IPS DF 6.9 (cell line): ENCODE data around the gene KCTD15.
A peak's percentile ranks its signal among the peaks of the same experiment; 100 is the strongest.
"Not testable (repeated sequence)": the region's sequence is repeated elsewhere in the genome, so short reads cannot be mapped to it uniquely, and the experiment has no call there.

Experiments used
- DNase-seq: peaks from one replicate; pipeline ENCODE4 v3.0.0-alpha.2; 2013; ENCODE audit warnings: low read depth, low spot score
- H3K27ac ChIP-seq: one replicate; pipeline ENCODE4 v1.5.1; 2013; ENCODE audit warnings: low read length, control low read depth
- H3K27me3 ChIP-seq: 2 replicates; pipeline ENCODE4 v1.6.1; 2013; ENCODE audit warnings: mild to moderate bottlenecking, low read length; ENCODE audit not compliant: control insufficient read depth, insufficient read depth
- H3K36me3 ChIP-seq: 2 replicates; pipeline ENCODE4 v1.6.1; 2013; ENCODE audit warnings: low read length; ENCODE audit not compliant: control insufficient read depth, insufficient read depth
- H3K4me1 ChIP-seq: 2 replicates; pipeline ENCODE4 v1.6.1; 2013; ENCODE audit warnings: low read length; ENCODE audit not compliant: control insufficient read depth, insufficient read depth
- H3K4me3 ChIP-seq: 2 replicates; pipeline ENCODE4 v1.5.1; 2013; ENCODE audit warnings: mild to moderate bottlenecking, low read length
- H3K9me3 ChIP-seq: 2 replicates; pipeline ENCODE4 v1.6.1; 2013; ENCODE audit warnings: low read length, inconsistent platforms; ENCODE audit not compliant: control insufficient read depth, insufficient read depth
- WGBS: extraction: QIAGEN DNeasy Blood & Tissue Kit; methylation state at CpG from one replicate; pipeline ENCODE4 v1.1.7; 2013; ENCODE audit warnings: mixed read lengths, missing lambda C conversion rate; ENCODE audit not compliant: insufficient read length, insufficient coverage; 5-methylcytosine and 5-hydroxymethylcytosine counted together

The KCTD15 gene

DNA sequence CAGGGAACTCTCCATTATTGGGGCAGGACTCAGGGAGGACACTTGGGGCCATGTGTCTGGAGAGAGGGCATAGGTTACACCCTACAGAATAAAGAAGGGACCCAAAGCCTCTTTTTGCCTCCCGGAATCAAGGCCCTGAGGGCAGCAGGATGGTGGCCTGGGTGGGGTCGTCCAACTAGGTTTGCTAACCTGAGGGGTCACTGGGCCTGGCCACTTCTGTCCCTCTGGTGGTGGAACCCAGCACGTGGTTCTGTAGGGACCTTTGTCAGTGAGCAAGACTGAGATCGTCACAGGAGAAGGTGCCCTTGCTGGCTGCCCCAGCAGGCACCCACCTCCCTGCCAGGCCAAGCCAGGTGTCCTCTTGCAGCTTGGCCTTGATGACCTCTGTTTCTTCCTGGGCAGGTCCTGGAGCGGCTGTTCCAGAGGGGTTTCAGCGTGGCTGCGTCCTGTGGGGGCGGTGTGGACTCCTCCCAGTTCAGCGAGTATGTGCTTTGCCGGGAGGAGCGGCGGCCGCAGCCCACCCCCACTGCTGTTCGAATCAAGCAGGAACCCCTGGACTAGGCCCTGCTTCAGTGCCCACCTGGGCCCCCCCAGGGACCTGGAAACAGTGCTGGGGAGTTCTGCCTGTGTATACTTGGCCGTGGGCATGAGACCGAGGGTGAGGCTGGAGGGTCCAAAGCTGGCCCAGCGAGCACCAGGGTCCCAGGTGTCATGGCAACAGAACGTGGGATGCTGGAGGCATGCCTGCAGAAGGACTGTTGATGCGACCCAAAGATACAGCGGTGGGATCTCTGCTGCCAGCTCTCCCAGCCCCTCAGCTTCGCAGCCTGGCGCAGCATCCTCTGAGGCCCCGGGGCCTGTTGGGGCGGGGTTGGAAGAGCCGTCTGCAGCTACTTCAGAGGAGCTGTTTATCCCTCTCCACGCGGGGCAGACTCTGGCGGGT lies 16.0 kb downstream of the KCTD15 start:
- H3K36me3 ChIP-seq, result peaks cover 7% of the 10 kb centered on the region
- no peak overlapping the region for H3K27ac ChIP-seq
- no peak overlapping the region for H3K4me3 ChIP-seq
- no CpG with 5 or more reads among the region's 28 CpGs for WGBS
- no peaks in the 10 kb centered on the region for H3K27me3 ChIP-seq
- DNase-seq, result no peak
- no peaks in the 10 kb centered on the region for H3K4me1 ChIP-seq
- no peaks in the 10 kb centered on the region for H3K9me3 ChIP-seq

- no CpG with 5 or more reads among the region's 16 CpGs for WGBS
- Histone ChIP-seq H3K4me1 (no peaks in the 10 kb centered on the region), H3K36me3 (peaks cover 4% of the 10 kb centered on the region), H3K4me3 (no peak overlapping the region), H3K27ac (no peak overlapping the region), H3K27me3 (no peaks in the 10 kb centered on the region), H3K9me3 (no peaks in the 10 kb centered on the region)
- no peak for DNase-seq
Observed at GRCh38 chr19:33813391-33814101, 16.9 kb downstream of the KCTD15 start.

- no CpG with 5 or more reads among the region's 21 CpGs for WGBS
- peaks cover 4% of the 10 kb centered on the region for H3K36me3 ChIP-seq
- no peaks in the 10 kb centered on the region for H3K27me3 ChIP-seq
- H3K9me3 ChIP-seq, result no peaks in the 10 kb centered on the region
- no peak for DNase-seq
- no peaks in the 10 kb centered on the region for H3K4me1 ChIP-seq
- no peak overlapping the region for H3K27ac ChIP-seq
- no peak overlapping the region for H3K4me3 ChIP-seq
Observed at GRCh38 chr19:33814181-33815165, 17.8 kb downstream of the KCTD15 start.

- H3K27me3 ChIP-seq, result no peaks in the 10 kb centered on the region
Observed at GRCh38 chr19:33815380-33816340, 19.0 kb downstream of the KCTD15 start.

DNA sequence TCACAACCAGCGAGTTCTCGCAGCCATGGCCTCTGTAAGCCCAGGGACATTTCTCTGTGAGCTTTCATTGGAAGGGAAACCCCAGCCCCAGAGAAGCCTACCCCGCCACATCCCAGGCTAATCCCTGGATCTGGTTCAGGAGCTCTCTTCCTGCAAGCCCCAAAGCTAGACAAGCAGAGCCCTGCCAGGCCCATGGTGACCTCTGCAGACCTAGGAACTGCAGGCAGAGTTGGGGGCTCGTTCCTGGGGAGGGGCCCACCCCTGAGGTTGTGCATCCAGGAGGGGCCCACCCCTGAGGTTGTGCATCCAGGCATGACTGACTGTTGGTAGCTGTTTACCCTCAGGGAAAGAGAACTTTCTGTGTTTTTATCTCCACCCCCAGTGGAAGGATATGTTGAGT lies 21.7 kb downstream of the KCTD15 start:
- Histone ChIP-seq H3K27ac (no peak overlapping the region), H3K4me1 (peaks cover 3% of the 10 kb centered on the region), H3K36me3 (no peaks in the 10 kb centered on the region), H3K4me3 (no peak overlapping the region), H3K27me3 (no peaks in the 10 kb centered on the region), H3K9me3 (no peaks in the 10 kb centered on the region)
- no CpG with 5 or more reads among the region's 4 CpGs for WGBS
- DNase-seq, result no peak

More at GRCh38 chr19:33815380-33816340, 19.0 kb downstream of the KCTD15 start:
- H3K4me1 ChIP-seq, result peaks cover under 1% of the 10 kb centered on the region
- peaks cover 4% of the 10 kb centered on the region for H3K36me3 ChIP-seq
- H3K27ac ChIP-seq, result no peak overlapping the region
- H3K4me3 ChIP-seq, result no peak overlapping the region
- no peak for DNase-seq
- no CpG with 5 or more reads among the region's 15 CpGs for WGBS
- H3K9me3 ChIP-seq, result no peaks in the 10 kb centered on the region

DNA sequence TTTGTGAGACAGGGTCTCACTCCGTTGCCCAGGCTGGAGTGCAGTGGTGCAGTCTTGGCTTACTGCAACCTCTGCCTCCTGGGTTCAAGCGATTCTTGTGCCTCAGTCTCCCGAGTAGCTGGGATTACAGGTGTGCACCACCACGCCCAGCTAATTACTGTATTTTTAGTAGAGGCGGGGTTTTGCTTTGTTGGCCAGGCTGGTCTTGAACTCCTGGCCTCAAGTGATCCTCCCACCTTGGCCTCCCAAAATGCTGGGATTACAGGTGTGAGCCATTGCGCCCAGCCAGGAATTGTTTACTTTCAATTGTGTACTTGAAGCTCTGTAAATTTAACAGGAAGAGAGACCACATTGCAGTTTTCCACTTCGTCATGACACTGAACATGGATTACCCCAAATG lies 22.4 kb downstream of the KCTD15 start:
- not testable (repeated sequence) for H3K4me1 ChIP-seq, DNase-seq, H3K4me3 ChIP-seq, H3K36me3 ChIP-seq, H3K27me3 ChIP-seq, H3K27ac ChIP-seq, H3K9me3 ChIP-seq
- no CpG with 5 or more reads among the region's 7 CpGs for WGBS

- peaks cover 3% of the 10 kb centered on the region for H3K4me1 ChIP-seq
- WGBS, result no CpG with 5 or more reads among the region's 10 CpGs
- H3K4me3 ChIP-seq, result peak overlapping the region; percentile 35; the same call in 1 of the 2 replicates
- H3K36me3 ChIP-seq, result no peaks in the 10 kb centered on the region
- H3K9me3 ChIP-seq, result no peaks in the 10 kb centered on the region
- no peak overlapping the region for H3K27ac ChIP-seq
- DNase-seq, result no peak
- H3K27me3 ChIP-seq, result no peaks in the 10 kb centered on the region
Observed at GRCh38 chr19:33819506-33819879, 22.8 kb downstream of the KCTD15 start.

- Histone ChIP-seq H3K27me3 (no peaks in the 10 kb centered on the region), H3K4me3 (peak overlapping the region; percentile 35; the same call in 1 of the 2 replicates), H3K36me3 (no peaks in the 10 kb centered on the region), H3K9me3 (no peaks in the 10 kb centered on the region), H3K4me1 (peaks cover 3% of the 10 kb centered on the region), H3K27ac (no peak overlapping the region)
- no peak for DNase-seq
- WGBS, result no CpG with 5 or more reads among the region's 61 CpGs
Observed at GRCh38 chr19:33819880-33820781, 23.5 kb downstream of the KCTD15 start.

DNA sequence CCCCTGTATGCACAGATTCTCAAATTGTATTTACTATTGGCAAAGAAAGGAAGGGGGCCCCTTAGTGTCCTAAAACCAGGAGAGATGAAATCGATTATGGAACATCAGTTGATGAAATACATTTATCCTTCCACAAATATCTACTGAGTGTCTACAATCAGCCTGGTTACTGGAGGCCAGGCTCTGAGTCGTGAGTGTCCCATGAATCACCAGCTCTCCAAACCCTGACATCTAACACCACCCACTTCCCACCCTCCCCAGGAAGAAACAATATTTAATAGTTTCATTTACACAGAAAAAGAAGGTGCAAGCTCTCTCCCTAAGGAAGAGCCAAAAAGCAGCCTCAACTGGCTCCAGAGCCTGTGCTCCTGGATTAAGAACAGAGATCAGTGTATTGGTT lies 25.2 kb downstream of the KCTD15 start:
- Histone ChIP-seq H3K27me3 (no peaks in the 10 kb centered on the region), H3K9me3 (no peaks in the 10 kb centered on the region), H3K36me3 (no peaks in the 10 kb centered on the region), H3K4me1 (peaks cover 3% of the 10 kb centered on the region), H3K4me3 (no peak overlapping the region), H3K27ac (no peak overlapping the region)
- DNase-seq, result no peak
- WGBS, result no CpG with 5 or more reads among the region's 2 CpGs
